ENCODE data around the gene MEGF9.

- TF ChIP-seq CTCF (IDR thresholded peaks at IDR 0.05; ENCODE audit: poor library complexity) (no peak), EZH2 (IDR thresholded peaks at IDR 0.05; ENCODE audit: borderline replicate concordance) (no peak), EZH2phosphoT487 (IDR thresholded peaks at IDR 0.05; ENCODE audit: low read depth, severe bottlenecking, unreplicated experiment) (no peak)
These were observed 2.3 kb downstream of the MEGF9 start for GRCh38 chr9:120711841-120712538.
